RKO (cell line): ENCODE data around the gene CD244.
"Not testable (repeated sequence)": the region's sequence is repeated elsewhere in the genome, so short reads cannot be mapped to it uniquely, and the experiment has no call there.

Experiments used
- DNase-seq: peaks from one replicate; pipeline ENCODE4 v3.0.0-alpha.2; 2016; ENCODE audit warnings: low spot score

Gene CD244

DNA sequence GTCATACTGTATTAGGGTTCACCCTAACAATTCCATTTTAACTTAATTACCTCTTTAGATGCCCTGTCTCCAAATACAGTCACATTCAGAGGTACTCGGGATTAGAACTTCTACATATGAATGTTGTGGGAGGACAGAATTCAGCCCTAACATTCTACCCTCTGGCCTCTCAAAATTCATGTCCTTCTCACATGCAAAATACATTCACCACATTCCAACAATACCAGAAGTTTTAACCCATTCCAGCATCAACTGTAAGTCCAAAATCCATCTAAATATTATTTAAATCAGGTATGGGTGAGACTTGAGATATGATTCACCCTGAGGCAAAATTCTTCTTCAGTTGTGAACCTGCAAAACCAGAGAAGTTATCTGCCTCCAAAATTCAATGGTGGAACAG lies 52.2 kb downstream of the CD244 start:
- no peak for DNase-seq

DNA sequence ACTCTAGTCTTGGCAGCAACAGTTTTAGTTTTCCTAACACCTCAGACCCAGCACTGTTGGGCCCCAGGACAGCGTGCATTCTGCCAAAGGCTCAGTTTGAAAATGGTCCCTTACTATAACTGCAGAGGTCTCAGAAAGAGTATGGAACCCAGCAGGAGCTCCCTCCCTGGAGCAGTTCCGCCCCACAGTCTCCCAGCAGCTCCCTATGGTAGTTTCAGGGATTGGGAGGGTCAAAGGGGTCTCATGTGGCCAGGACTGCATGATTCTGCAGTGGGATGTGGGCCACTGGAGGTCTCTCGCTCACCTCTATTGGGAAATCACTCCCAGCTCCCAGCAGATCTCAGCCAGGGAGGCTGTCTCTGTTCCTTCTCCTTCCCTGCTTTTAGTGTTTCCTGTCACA lies 54.4 kb downstream of the CD244 start:
- no peak for DNase-seq

DNA sequence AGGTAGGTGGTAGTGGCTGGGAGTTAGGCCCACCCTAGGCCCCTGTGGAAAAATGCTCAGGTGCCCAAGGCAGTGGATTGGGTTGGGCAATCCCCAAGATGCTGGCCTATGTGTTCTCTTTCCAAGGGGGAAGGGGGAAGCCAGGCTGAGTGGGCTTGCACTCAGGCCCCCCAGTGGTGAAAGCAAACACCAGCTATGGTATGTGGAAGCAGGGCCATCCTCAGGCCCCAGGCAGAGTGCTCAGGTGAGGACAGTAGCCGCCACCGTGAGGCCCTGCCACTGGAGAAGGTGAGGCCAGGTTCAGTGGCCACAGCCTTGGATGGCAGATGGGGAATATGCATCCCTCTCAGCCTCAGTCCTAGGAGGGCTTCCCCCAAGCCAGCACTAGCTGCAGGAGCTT lies 54.9 kb downstream of the CD244 start:
- no peak for DNase-seq

DNA sequence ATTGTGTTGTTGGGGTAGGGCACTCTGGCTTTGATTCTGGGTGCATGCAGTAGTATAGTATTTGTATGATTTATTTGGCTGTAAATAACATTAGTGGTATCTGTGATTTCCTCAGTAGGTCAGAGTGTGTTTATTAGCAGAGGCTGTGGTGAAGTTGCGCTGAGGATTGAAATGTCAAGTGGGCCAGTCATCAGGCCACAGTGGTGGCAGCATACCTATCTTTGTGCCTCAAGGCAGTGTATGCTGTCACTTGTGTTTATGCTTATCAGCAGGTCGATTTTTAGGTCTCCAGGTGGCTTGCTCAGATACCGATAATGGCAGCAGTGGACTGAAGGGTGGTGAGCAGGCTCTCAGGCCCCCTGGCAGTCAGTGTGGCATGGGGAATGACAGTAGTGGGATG lies 55.4 kb downstream of the CD244 start:
- no peak for DNase-seq

DNA sequence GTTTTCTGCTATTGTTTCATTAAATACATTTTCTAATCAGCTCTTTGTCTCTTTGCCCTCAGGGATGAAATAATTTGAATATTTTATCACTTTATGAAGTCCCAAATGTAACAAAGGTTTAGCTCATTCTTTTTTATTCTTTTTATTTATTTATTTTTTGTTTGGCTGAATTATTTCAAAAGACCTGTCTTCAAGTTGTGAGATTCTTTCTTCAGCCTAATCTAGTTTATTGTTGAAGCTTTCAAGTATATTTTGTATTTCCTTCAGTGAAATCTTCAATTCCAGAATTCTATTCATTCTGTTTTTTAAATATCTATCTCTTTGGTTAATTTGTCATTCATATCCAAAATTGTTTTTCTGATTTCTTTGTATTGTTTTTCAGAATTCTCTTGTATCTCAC lies 55.9 kb downstream of the CD244 start:
- DNase-seq = no peak

DNA sequence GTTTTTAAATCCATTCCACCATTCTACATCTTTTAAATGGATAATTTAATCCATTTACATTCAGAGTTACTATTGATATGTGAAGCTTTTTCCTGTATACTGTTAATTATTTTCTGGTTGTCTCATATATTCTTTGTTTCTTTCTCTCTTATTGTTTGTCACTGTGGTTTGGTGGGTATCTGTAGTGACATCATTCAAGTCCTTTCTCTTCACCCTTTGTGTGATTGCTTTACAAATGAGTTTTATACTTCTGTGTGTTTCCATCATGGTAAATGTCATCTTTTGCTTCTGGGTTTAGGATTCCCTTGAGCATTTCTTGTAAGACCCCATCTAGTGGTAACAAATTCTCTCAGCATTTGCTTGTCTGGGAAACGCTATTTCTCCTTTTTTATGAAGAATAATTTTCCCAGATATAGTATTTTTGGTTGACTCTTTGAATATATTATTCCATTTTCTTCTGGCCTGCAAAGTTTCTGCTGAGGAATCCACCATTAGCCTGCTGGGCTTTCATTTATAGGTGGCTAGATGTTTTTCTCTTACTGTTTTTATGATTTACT lies 56.5 kb downstream of the CD244 start:
- DNase-seq = no peak

DNA sequence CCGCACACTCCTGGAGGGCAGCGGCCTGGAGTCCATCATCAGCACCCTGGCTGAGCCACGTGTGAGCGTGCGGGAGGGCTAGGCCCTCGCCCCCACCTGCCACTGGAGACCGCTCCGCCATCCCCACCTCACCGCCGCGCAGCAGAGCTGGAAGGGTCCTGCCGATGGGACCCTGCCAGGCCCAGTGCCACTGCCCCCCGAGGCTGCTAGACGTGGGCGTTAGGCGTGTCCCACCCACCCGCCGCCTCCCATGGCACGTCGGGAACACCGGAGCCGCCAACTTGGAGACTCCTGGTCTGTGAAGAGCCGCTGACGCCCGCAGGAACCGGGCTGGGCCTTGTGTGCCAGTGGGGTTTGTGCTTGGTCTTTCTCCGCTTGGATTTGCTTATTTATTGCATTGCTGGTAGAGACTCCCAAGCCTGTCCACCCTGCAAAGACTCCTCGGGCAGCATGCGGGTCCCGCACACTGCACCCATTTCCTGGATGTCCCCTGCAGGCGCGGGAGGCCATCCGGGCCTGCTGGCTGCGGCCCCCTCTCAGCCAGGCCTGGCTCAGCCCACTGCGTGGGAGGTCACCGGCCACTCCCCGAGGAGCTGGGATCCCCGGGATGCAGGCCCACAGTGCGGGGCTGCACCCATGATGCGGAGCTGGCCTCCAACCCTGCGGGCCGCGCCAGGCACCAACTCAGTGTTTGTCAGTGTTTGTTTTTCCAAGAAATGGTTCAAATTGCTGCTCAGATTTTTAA lies 60.7 kb downstream of the CD244 start:
- no peak for DNase-seq

DNA sequence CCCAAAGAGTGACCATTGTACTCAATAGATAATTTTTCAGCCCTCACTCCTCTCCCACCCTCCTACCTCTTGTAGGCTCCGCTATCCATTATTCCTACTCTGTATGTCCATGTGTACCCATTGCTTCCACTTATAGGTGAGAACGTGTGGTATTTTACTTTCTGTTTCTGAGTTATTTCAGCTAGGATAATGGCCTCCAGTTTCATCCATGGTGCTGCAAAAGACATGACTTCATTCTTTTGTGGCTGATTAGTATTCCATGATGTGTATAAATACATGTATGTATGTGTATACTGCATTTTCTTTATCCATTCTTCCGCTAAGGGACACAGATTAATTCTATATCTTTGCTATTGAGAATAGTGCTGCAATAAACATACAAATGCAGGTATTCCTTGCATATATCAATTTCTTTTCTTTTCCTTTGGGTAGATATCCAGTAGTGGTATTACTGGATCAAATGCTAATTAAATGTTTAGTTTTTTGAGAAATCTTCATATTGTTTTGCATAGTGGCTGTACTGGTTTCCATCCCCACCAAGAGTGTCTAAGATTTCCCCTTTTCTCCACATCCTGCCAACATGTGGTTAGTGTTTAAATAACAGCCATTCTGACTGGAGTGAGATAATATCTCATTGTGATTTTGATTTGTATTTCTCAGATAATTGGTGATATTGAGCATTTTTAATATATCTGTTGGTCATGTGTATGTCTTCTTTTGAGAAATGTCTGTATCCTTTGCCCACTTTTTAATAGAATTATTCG lies 61.9 kb downstream of the CD244 start:
- no peak for DNase-seq

DNA sequence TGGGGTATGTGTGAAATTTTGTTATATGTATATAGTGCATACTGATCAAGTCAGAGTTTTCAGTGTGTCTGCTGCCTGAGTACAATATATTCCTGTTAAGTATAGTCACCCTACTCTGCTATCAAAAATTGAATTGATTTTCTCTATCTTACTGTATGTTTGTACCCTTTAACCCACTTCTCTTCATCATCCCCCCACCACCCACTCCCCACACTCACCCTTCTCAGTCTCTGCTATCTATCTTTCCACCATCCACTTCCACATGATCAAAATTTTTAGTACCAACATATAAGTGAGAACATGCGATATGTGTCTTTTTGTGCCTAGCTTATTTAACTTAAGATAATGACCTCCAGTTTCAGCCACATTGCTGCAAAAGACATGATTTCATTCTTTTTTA lies 62.5 kb downstream of the CD244 start:
- no peak for DNase-seq

DNA sequence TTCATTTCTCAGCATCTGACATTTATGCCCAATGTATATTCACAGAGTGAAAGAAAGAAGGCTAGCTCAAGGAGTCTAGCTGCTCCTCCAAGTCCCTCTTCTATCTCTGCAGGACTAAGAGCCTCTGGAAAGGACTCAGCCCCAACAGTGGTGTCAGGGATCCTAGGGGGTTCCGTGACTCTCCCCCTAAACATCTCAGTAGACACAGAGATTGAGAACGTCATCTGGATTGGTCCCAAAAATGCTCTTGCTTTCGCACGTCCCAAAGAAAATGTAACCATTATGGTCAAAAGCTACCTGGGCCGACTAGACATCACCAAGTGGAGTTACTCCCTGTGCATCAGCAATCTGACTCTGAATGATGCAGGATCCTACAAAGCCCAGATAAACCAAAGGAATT lies 63.0 kb downstream of the CD244 start:
- DNase-seq = no peak

DNA sequence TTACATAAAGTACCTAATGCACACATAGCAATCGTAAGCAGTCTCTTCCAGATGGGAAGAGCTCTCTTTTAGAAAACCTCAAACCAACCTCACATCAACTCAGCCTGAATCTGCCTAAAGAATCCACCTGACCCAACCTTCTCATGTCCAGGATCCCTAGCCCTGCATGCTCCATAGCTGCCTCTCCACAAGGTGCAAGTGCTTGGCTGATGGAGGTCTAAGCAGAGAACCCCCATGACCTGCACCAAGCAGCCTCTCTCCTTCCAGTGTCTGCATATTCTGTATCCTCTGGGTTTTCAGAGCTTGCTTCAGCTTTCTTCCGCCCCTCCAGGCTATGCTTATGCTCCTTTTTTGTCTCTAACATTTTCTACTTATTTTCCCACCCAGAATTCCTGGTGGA lies 64.2 kb downstream of the CD244 start:
- DNase-seq = no peak

DNA sequence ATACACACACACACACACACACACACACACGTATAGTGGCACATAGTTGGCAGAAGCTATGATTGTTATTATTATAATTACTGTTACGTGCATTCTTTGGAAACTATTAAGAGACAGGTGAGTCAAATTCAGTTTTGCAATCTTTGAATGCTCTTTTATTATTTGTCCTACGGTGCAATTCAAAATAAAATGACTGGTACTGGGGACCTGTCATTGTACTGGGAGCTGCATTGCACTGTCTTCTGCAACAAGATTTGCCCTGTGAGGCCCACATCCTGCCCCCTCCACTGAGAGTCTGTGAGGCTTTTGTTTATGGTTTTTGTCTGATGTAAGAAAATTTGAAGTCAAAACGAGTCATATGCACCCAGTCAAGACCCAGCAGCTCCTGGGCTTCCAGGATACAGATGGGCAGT lies 64.8 kb downstream of the CD244 start:
- no peak for DNase-seq

DNA sequence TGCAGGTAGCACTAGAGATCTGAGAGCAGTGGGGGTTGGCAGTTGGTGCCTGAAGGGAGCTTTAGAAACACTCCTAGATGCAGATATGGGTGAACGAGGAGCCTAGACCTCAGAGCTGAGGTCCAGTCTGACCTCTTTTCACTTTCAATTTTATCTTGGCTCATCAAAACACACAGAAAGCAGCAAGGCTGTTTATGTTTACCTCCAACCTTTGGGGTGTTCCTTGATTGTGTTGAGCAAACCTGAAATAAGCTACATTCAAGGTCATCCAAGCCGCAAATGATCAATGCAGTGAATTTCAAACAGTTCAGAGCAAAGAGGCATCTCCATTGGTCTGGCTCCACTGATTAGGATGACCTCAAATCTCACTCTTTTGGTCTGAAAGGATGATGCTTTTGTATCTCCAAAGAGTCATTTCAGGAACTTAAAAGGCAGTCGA lies 65.4 kb downstream of the CD244 start:
- DNase-seq = no peak

DNA sequence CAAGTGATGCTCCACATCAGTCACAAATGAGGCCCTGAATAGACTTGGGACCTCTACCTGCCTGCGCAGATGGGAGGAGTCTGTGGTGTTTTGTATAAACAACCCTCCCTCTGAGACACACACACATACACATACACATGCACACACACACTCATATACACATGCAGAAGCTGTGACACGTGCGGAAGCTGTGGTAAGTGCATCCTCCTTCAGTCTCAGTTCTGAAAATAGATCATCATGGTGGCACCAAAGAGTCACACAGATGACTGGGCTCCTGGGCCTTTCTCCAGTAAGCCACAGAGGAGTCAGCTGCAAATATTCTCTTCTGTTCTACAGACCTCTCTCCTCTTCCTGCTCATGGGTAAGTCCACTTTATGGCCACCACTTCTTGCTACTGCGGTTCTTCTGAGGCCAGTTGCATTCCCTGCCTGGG lies 66.7 kb downstream of the CD244 start, which contains the start of gene LY9:
TSS of gene LY9 (plus strand) at position 224 of the 433 bp plus-strand sequence. CDS start at position 238, 14 bp downstream.
- DNase-seq = no peak

DNA sequence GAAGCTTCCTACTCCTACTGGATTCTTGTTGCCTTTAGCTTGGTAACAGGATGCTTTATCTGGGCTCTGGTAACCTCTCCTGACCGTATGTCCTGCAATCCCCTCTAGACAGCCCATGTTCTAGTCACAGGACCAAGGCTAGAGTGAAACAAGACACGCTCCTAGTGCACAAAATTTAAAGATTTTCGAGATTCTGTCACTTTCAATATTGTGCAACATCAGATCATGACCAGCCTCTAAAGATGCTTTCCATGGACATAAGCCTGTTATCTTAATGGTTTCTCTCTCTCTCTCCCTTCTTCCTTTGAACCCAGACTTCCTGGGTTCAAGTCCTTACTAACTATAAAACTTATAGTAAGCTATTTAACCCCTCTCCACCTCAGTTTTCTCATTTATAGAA lies 68.3 kb downstream of the CD244 start:
- no peak for DNase-seq

DNA sequence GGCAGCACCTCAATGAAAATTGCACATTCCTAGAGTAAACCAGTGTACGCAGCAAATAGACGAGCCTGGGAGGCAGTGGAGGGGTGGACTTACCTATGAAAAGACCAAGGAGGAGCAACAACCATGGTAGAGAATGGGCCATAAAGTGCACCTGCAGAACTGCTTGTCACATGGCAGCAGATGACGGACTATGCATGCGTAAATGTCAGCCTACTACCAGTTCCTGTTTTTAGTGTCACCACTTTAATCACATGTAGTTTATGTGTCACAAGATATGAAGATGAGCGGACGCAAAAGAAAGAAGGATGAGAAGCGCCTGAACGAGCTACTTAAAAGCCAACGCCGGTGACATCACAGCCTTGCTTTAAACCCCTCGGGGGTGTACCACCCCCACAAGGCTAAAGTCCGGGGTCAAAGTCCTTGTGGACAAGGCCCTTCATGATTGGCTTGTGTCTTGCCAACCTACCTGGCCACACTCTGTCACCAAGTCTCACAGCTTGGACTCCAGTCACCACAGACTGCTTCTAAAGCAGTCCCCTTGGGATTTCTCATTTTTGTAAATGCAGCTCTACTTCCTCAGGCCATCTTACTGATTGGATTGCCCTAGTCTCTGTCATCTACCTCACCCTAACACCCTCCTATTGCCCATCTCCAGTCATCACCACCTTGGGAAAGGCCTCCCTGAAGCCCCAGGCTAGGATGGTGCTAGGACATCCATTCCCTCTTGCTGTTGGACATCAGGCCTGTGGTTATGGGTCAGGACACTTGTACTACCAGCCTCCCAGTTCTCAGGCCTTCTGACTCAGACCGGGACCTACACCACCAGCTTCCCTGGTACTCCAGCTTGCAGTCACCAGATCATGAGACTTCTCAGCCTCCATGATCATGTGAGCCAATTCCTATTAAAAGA lies 72.7 kb downstream of the CD244 start:
- no peak for DNase-seq

DNA sequence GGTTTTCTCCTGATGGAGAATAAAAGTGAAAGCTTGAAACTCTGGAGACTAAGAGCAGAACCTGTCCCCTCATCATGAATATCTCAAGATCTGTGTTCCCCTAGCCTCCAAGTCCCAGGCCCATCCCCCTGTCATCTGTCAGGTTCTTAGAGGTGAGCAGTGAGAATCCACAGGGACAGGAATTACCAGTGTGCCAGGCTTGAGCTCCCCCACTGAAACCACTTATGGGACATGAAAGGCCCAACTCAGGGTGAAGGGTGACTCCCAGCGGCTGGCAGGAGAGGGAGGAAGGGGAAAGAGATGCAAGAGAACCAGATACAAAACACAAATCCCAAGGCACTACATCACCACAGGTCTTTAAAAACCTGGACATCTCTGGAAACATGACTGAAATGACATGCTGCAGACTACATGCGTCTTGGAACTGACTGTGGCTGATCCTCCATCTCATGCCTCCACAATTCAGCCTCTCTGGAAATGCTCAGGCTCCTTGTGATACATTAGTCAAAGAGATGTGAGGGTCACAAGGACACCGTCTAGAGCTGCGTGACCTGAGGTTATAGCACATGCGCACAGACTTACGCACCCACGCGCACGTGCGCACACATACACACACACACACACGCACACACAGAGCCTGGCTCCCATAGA lies 73.5 kb downstream of the CD244 start:
- DNase-seq = no peak

DNA sequence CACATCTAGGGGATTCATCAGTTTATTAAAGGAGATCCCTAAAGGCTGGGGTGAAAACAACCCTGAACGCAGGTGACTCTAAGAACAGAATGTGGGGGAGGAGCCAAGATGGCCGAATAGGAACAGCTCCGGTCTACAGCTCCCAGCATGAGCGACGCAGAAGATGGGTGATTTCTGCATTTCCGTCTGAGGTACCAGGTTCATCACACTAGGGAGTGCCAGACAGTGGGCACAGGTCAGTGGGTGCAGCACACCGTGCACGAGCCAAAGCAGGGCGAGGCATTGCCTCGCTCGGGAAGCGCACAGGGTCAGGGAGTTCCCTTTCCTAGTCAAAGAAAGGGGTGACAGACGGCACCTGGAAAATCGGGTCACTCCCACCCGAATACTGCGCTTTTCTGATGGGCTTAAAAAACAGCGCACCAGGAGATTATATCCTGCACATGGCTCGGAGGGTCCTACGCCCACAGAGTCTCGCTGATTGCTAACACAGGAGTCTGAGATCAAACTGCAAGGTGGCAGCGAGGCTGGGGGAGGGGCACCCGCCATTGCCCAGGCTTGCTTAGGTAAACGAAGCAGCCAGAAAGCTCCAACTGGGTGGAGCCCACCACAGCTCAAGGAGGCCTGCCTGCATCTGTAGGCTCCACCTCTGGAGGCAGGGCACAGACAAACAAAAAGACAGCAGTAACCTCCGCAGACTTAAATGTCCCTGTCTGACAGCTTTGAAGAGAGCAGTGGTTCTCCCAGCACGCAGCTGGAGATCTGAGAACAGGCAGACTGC lies 79.5 kb downstream of the CD244 start:
- DNase-seq = not testable (repeated sequence)

DNA sequence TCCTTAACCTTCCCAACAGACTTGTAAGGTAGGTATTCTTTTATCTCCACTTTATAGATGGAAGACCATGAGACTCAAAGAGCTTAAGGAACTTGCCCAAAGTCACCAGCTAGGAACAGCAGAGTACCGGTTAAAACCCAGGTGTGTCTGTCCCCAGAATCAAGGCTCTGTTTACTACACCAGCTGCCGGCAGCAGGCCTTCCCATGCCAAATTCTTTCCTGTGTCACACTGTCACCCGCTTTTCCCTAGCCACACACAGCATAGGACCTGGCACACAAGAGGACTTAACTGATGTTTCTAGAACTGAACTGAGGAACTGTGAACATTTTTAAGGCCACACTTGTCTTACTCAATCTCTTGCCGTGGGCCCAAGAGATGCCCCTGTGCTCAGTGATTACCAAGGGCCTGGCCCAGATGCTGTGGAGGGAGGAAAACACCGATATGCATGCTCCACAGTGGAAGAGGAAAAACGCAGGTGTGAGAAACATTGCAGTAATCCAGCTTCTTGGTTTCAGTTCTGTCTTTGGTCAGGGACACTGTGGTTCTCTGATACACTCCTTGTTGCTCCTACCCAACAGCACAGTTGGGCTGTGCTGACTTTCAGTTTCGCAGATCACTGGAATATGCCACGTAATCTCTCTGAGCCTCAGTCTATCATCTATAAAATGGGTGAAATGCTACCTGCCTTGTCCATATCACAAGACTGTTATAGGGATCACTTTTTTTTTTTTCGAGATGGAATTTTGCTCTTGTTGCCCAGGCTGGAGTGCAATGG lies 80.6 kb downstream of the CD244 start:
- no peak for DNase-seq

DNA sequence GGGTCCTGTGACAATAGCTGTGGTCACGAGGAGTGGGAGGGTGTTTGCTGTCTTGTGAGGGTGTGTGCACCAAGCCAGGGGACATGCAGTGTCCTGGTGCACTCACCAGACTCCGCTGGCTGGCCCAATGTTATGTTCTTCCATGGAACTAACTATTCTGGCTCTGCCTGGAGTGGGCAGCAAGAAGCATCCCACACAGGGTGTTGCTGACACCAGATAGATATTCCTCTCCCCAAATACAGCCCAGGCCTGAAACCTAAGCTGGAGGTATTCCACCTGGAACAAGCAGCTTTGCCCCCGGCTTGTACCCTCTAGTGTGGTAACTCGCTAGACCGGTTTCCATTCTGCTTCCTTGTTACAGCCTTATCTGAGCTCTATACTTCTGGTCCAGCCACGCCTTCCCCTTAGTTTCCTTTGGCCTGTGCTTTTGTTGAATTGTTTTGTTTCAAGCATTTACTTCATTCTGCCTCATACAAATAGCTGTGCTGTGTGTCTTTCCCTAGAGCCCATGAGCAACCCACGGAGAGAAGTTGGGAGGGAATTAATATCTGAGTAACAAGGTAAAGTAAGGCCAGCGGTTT lies 81.4 kb downstream of the CD244 start:
- DNase-seq = no peak
